NOMO-1 treated with DMSO at 0.1 percent for 48 hours (cell line): ENCODE data around the gene PER1.
"Not testable (repeated sequence)": the region's sequence is repeated elsewhere in the genome, so short reads cannot be mapped to it uniquely, and the experiment has no call there.

Experiments used
- DNase-seq: peaks from one replicate; lab custom pipeline; 2025; ENCODE audit not compliant: unreplicated experiment; lab: John Stamatoyannopoulos, UW

PER1 gene

GRCh38 chr17:8120520-8121406 lies 31.4 kb downstream of the PER1 start:
- DNase-seq, result peak; percentile 47

- peak; percentile 81 for DNase-seq
Observed at GRCh38 chr17:8119581-8120519, 32.4 kb downstream of the PER1 start.

GRCh38 chr17:8118769-8119580 lies 33.2 kb downstream of the PER1 start:
- DNase-seq, result peak; percentile 63

GRCh38 chr17:8117980-8118768 lies 34.0 kb downstream of the PER1 start, which contains the start of gene ALOXE3:
ALOXE3 (minus strand) TSS chr17:8118514; CDS start chr17:8117990, 524 bp downstream.
- no peak for DNase-seq

GRCh38 chr17:8117367-8117979 lies 34.7 kb downstream of the PER1 start:
- no peak for DNase-seq

GRCh38 chr17:8116776-8117175 lies 35.4 kb downstream of the PER1 start:
- DNase-seq, result no peak

GRCh38 chr17:8110907-8111306 lies 41.3 kb downstream of the PER1 start:
- no peak for DNase-seq

- no peak for DNase-seq
Observed at GRCh38 chr17:8110456-8110804, 41.8 kb downstream of the PER1 start.

- DNase-seq, result peak; percentile 17
Observed at GRCh38 chr17:8109661-8110455, 42.3 kb downstream of the PER1 start.

- DNase-seq, result no peak
Observed at GRCh38 chr17:8108972-8109660, 43.1 kb downstream of the PER1 start.

GRCh38 chr17:8106980-8107379 lies 45.2 kb downstream of the PER1 start:
- not testable (repeated sequence) for DNase-seq

GRCh38 chr17:8105957-8106398 lies 46.2 kb downstream of the PER1 start:
- DNase-seq, result no peak

GRCh38 chr17:8104911-8105310 lies 47.3 kb downstream of the PER1 start:
- no peak for DNase-seq

- DNase-seq, result no peak
Observed at GRCh38 chr17:8103549-8103948, 48.7 kb downstream of the PER1 start.

- no peak for DNase-seq
Observed at GRCh38 chr17:8101721-8102120, 50.5 kb downstream of the PER1 start.

- no peak for DNase-seq
Observed at GRCh38 chr17:8100763-8101162, 51.4 kb downstream of the PER1 start.

GRCh38 chr17:8100111-8100510 lies 52.1 kb downstream of the PER1 start:
- DNase-seq, result no peak

GRCh38 chr17:8096541-8096940 lies 55.7 kb downstream of the PER1 start:
- DNase-seq, result no peak
